GM18868 (cell line): Measurements from ENCODE around the gene RBM4B.
A peak's percentile ranks its signal among the peaks of the same experiment; 100 is the strongest.
"Not testable (repeated sequence)": the region's sequence is repeated elsewhere in the genome, so short reads cannot be mapped to it uniquely, and the experiment has no call there.

ENCODE experiments used
- ATAC-seq: cut with Tn5 transposase; IDR thresholded peaks from one replicate; pipeline ENCODE4 v1.9.1; 2021; ENCODE audit warnings: mild to moderate bottlenecking, moderate library complexity; ENCODE audit not compliant: unreplicated experiment

RBM4B gene

DNA sequence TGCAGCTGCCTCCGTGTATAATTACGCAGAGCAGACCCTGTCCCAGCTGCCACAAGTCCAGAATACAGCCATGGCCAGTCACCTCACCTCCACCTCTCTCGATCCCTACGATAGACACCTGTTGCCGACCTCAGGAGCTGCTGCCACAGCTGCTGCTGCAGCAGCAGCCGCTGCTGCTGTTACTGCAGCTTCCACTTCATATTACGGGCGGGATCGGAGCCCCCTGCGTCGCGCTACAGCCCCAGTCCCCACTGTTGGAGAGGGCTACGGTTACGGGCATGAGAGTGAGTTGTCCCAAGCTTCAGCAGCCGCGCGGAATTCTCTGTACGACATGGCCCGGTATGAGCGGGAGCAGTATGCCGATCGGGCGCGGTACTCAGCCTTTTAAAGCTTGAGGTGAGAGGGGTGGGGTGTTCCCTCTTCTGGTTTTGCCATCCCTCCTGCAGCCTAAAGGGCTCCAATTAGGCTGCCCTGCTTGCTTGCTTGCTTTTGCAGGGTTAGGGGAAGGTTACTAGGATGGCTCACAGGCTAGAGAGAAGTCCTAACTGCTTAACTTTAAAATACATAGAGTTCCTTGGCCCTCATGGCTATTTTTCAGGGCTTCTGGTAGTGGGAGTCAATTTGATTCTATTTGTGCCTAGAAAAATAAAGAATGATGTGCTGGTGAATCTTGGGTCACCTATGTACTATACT, 33.8 kb downstream of the RBM4B start:
- no peak for ATAC-seq

GRCh38 chr11:66641834-66642233, 35.9 kb downstream of the RBM4B start:
- no peak for ATAC-seq

- not testable (repeated sequence) for ATAC-seq
Observed at GRCh38 chr11:66639814-66640340, 37.8 kb downstream of the RBM4B start.

DNA sequence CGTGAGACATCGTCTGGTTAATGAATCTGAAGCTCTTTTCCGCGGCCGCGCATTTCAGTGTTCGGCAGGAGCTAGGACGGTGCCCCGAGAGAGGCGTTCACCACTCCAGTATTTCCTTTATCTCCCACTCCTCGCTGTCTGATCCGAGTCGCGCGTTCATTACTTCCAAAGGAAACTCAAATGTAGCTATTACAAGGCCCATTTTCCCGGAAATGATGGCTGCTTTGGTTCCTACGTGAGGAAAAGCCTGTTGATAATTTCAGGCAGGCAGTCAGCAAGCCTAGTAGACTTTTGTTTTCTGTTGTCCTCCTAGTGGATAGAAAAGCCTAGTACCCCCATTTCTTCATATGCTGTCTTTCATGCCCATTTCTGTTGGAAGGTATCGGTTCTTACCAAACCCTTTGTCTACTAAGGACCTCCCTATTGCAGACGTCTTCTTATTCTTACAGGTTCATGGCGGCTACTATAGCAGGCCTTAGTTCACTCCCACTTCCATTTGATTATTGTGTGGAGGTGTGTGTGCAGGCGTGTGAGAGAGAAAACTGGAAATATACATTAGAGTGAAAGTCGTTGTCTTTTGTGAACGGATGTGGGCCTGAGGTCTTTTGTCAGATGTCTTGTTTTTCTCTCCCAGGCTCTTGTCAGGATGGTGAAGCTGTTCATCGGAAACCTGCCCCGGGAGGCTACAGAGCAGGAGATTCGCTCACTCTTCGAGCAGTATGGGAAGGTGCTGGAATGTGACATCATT, 38.4 kb downstream of the RBM4B start:
- no peak for ATAC-seq

DNA sequence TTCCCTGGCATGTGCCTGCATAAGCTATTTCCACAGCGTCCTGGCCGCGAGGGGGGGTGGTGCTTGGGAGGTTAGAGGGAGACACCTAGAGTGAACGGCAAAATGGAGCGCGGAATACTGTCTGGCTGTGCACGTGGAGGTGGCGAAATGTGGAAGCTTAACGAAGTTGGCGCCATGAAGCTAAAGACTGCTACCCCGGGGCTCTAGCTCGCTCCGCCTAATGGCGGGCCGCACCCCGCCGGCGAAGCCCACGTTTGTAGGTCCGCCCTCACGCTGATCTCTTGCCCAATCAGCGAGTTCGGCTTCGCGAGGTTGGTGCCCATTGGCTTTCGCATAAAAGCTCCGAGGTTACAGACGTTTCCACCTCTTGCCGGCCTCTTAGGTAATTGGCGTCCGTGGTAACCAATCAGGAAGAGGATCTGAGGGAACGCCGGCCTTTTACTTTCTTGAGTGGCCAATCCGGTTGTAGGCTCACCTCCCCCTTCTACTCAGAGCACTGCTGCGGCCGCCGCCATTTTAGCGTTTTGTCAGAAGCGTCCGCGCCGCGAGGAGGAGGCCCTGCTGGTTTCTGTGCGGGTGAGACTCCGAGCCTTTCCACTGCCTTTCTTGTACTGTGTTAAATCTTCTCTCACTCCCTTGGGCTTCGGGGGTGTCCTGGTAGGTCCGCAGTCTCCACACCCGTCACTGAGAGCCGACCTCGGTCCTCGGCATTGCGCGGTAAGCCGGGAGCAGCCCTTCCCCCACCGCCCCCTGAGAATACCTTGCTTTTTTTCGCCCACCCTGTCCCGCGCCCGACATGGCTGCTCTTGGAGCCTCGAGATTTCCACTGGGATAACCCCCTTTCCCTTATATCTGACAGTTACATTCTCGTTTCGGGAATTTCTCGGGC, 39.3 kb downstream of the RBM4B start, which contains the start of gene RBM4:
Gene RBM4 (plus strand): TSS at position 527 of the 889 bp plus-strand sequence. CDS start 1,009 bp downstream, outside the sequence.
- peak; percentile 94 for ATAC-seq

DNA sequence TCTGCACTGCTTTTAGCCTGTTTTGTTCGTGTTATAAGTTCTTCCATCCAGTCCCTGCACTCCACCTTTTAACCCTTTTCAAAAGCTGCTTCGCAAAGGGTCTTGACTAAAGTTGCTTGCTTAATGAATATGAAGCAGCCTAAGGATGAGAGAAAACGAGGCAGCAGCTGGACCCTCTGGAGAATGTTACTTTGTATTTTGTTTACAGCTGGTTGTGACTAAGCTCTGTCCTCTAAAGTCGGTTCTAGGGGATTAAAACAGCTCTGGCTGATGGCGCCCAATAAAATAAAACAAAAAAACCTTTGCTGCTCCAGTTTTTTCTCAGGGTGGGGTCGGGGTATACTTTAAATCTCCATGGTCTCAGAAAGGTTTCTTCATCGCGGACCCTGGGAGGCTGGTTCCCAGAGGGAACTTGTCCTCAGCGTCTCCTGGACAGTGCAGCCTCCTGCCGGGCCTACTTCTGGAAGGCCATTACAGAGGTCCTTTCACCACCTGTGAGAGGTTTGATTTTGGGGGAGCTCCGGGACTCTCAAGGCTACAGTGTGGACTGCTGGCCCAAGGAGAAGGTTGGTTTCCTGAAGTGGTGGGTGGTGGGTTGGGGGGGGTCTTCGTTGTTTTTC, 40.0 kb downstream of the RBM4B start:
- ATAC-seq, result no peak

- ATAC-seq, result no peak
Observed at GRCh38 chr11:66636411-66636810, 41.3 kb downstream of the RBM4B start.

- ATAC-seq, result no peak
Observed at GRCh38 chr11:66632952-66633351, 44.7 kb downstream of the RBM4B start.

DNA sequence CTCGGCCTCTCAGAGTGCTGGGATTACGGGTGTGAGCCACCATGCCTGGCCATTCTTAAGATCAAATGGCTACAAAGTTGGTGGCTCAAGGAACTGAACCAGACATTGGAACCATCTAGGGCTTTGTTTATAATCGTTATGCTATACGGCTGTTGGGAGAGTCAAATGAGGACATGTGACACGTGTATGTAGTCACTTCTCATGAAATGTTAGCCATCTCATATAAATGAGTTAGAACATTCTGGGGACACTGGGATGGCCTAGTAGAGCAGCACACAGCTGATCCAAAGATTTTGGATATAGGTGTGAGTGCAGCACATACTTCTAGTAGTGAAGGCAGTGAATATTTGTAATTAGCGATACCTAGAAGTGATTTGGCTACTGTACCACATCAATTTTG, 45.8 kb downstream of the RBM4B start:
- no peak for ATAC-seq

DNA sequence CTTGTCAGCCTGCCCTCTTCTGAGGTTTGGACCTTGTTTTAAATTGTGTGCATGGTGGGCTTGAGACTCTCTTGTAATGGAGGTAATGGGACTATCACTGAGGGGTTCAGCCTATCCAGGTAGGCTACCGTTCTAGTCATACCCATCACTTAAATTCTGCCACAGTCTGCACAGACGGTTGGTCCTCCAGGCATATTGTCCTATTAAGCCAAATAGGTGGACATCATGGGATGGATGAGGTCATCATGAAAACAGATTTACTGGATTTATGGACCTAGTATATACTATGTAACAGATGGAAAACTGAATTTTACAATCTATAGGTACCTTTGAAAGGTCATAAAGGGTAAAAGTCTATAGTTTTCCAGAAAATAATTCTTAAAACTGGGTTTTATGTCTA, 48.3 kb downstream of the RBM4B start:
- ATAC-seq, result no peak

- no peak for ATAC-seq
Observed at GRCh38 chr11:66628061-66628603, 49.6 kb downstream of the RBM4B start.

DNA sequence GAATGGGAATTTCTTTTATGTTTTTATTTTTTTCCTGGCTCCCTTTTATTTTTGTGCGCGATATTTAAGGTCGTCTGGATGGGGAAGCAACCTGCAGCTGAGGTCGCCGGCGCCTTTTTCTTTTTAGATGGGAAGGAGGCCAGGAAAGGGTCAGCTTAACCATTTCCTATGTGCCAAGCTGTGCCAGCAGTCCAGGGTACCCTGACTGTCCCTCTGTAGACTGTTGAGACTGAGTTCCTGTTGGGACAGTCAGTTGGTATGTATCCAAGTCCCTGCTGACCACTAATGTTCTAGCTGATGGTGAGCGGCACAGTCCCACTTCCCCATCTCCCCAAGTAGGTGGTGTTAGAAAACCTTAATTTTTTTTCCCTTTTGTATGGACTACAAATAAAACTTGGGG, 50.8 kb downstream of the RBM4B start:
- ATAC-seq, result no peak

GRCh38 chr11:66626382-66626781, 51.3 kb downstream of the RBM4B start:
- no peak for ATAC-seq

DNA sequence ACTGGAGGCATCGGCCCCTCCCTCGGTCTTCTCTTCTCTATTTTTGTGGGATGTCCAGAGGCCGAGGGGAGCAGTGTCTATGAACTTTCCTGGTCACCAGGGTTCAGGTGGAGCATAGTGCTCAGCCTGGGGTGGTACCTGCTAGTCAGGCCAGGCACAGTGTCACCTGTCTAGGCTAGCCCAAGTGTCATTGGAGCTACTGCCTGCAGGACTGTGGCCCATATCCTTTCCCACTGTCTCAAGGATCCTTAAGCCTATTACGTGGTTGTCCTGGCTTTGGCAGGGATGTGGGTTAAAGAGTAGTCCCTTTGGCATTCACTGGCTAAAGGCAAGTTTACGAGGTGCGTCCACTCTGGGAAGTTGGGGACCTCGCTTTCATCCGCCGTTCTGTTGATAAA, 51.9 kb downstream of the RBM4B start:
- ATAC-seq, result no peak

DNA sequence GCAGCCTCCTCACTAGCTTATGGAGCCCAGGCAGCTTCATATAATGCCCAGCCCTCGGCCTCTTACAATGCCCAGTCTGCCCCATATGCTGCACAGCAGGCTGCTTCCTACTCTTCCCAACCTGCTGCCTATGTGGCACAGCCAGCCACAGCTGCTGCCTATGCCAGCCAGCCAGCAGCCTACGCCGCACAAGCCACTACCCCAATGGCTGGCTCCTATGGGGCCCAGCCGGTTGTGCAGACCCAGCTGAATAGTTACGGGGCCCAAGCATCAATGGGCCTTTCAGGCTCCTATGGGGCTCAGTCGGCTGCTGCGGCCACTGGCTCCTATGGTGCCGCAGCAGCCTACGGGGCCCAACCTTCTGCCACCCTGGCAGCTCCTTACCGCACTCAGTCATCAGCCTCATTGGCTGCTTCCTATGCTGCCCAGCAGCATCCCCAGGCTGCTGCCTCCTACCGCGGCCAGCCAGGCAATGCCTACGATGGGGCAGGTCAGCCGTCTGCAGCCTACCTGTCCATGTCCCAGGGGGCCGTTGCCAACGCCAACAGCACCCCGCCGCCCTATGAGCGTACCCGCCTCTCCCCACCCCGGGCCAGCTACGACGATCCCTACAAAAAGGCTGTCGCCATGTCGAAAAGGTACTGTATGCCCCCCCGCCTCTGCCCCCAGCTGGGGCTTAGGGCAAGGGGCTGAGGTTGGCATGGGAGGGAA, 52.5 kb downstream of the RBM4B start:
- no peak for ATAC-seq

- ATAC-seq, result no peak
Observed at GRCh38 chr11:66624450-66624849, 53.2 kb downstream of the RBM4B start.

GRCh38 chr11:66619080-66619554, 58.6 kb downstream of the RBM4B start:
- no peak for ATAC-seq

GRCh38 chr11:66617155-66617834, 60.4 kb downstream of the RBM4B start:
- no peak for ATAC-seq
